HG03139 (cell line): ENCODE results near the gene DECR2.
"Not testable (repeated sequence)": the region's sequence is repeated elsewhere in the genome, so short reads cannot be mapped to it uniquely, and the experiment has no call there.

Experiments used
- ATAC-seq: cut with Tn5 transposase; IDR thresholded peaks from one replicate; pipeline ENCODE4 v1.9.1; 2021; ENCODE audit not compliant: unreplicated experiment

DECR2 gene

GRCh38 chr16:378821-379182 lies 22.9 kb upstream of the DECR2 start:
- ATAC-seq: no peak

GRCh38 chr16:379183-379960 lies 22.3 kb upstream of the DECR2 start:
- no peak for ATAC-seq

GRCh38 chr16:379961-380761 lies 21.5 kb upstream of the DECR2 start:
- ATAC-seq: no peak

- no peak for ATAC-seq
These were observed 21.0 kb upstream of the DECR2 start for GRCh38 chr16:380762-381011.

- peak; percentile 2 for ATAC-seq
These were observed 20.5 kb upstream of the DECR2 start for GRCh38 chr16:381012-381788.

DNA sequence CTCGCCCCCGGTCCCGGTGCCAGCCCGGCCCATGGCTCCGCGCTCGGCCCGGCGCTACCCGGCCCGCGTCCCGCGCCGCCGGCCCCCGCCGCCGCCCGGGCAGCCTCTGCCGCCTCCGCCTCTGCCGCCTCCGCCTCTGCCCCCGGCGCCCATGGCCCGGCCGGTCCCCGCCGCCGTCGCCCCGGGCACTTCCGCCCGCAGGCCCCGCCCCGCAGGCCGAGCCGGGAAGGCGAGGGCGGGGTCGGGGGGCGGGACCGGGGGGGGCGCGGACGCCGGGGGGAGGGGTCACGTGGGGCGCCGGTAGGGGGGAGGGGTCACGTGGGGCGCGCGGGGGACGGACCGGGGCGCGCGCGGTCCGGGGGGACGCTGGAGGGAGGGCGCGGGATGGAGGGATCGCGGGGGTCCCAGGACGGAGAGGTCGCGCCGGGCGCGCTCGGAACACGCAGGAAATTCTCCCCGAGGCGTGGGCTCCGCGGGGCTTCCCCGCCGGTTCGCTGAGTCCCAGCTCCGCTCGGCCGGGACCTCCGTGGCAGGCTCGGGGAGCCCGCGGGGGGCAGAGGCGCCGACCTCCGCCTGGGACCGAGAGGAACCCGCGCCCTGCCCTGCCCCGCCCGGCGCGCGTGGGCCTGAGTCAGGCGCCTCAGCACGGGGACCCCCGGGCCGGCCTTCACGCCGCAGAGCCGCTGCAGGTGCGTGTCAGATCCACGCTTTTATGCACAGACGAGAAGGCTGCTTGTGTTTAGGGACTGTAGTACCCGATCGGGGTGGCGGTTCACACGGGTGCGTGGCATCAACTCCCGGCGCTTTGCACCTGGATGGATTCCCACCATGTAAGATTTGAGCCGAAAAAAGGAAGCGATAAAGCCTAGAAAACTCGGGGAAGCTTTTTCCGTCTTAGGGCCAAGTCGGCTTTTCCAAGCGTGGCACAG lies 19.6 kb upstream of the DECR2 start, which contains the start of gene PGAP6:
Gene PGAP6, minus strand, starts transcription at position 190 of the 929 bp plus-strand sequence. Its CDS starts 157 bp downstream, at position 33.
- ATAC-seq: peak; percentile 55

DNA sequence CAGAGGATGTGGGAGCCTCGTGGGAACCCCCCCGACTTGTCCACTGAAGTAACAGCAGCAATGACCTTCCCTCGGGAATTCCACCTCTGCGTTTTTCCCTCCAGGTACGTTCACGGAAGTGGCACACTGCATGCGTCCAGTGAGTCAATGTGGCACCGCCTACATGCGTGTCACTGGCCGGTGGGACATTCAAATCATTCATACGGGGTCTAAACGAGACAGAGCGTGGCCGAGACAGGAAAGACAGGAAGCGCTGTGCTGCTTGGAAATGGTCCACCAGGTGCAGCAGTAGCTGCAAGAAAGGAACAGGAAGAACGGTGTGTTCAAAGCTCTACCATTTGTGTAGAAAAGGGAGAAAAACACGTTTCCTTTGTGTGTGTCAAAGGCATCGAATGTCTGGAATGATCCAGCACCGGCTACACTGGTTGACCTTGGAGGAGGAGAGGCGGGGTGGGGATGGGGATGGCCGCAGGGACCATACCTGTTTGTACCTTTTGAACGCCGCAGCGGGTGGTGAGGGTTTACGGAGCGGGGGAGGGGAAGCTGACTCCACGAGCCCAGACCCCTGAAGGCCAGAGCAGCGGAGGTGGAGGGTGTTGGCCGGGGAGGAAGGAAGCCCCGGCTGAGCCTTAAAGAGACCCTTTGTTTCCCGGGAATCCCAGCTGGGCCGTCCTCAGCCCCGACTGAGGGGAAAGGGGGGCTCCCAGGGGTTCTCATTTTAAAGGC lies 18.2 kb upstream of the DECR2 start:
- ATAC-seq: no peak

GRCh38 chr16:386641-387156 lies 15.0 kb upstream of the DECR2 start:
- ATAC-seq: no peak

GRCh38 chr16:387761-388666 lies 13.7 kb upstream of the DECR2 start:
- ATAC-seq: not testable (repeated sequence)

- ATAC-seq: no peak
These were observed 12.3 kb upstream of the DECR2 start for GRCh38 chr16:389352-389751.

- ATAC-seq: no peak
These were observed 9.8 kb upstream of the DECR2 start for GRCh38 chr16:391885-392335.

- no peak for ATAC-seq
These were observed 9.1 kb upstream of the DECR2 start for GRCh38 chr16:392450-393030.

- no peak for ATAC-seq
These were observed 5.5 kb upstream of the DECR2 start for GRCh38 chr16:396199-396598.

DNA sequence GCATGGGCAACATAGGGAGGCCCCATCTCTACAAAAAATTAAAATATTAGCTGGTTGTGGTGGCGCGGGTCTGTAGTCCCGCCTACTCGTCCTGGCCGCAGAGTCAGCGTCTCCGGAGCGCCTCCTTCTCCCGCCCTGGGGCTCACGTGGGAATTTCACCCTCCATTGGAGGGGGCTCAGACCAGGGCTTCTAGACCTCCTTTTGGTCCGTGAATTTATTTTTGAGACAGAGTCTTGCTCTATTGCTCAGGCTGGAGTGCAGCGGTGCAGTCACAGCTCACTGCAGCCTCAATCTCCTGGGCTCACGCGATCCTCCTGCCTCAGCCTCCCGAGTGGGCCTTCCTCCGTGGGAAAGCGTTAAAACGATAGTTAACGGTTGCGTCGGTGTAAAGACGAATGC lies 5.1 kb upstream of the DECR2 start:
- no peak for ATAC-seq

- ATAC-seq: no peak
These were observed 4.5 kb upstream of the DECR2 start, which contains the start of gene NME4 for GRCh38 chr16:397135-397661. TSS of gene NME4 (plus strand) at chr16:397199. CDS start at chr16:397223, 24 bp downstream.

DNA sequence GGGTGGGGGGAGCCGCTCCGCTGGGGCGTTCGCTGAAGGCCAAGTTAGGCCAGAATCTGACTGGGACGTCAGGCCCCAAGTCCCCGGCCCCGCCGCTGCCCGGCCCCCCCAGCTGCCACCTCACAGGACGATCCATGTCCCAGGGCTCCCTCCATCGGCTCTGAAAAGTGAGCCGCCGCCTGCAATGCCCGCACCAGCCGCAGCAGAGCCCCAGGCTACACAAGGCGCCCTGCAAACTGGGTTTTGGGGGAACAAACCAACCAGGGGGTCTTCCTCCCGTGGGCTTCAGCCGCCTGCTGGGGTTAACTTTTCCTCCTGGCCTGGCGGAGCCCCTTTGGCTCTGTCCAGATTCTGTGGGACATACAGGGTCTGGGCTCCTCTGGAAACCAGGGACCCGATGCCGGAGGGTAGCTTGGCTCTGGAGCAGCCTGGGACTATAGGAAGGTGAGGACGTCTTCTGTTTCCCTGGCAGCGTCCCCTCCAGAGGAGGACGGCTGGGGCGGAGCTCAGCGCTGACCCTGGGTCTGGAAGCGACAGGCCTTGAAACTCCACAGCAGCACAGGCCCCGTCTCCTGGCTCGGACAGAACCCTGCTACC lies 3.9 kb upstream of the DECR2 start:
- ATAC-seq: no peak

DNA sequence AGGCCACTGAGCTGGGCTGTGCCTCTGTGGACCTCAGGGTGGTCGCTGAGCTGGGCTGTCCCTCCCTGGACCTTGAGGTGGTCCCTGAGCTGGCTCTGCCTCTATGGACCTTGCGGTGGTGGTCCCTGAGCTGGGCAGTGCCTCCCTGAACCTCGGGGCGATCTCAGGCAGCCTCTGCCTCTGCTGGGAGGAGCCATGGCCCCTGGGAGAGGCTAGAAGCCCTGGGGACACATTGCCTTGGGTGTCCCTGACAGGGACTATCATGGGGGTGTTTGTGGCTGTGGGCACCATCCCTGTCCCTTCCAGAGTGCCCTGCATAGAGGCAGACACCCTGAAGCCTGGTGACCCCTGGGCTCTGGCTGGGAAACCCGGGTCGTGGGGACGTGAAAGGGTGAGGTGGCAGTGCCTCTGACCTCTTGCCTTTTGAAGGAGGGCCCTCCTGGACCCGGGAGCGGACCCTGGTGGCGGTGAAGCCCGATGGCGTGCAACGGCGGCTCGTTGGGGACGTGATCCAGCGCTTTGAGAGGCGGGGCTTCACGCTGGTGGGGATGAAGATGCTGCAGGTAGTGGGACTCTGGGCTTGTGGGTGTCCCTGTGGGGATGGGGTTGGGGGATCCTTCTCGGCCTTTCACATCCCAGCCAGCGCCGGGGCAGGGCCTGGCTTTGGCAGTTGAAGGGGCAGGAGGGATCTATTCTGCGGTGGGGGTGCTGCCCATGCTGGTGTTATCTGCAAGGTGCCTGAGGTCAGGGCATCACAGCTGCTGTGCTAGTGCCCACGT lies 2.9 kb upstream of the DECR2 start:
- no peak for ATAC-seq
